Fibroblast of the aortic adventitia (primary cell): ENCODE measurements around the gene E2F4. TPM values are rescaled to one million over a fixed set of nuclear protein-coding genes. Genes with fewer than 3 reads are reported as not detected.

Experiments used
- DNase-seq: peaks from one replicate; pipeline ENCODE4 v3.0.0-alpha.2; 2010; ENCODE audit warnings: low read depth
- H3K4me3 ChIP-seq: 2 replicates; pipeline ENCODE4 v1.5.1; 2011; ENCODE audit warnings: low read depth, mild to moderate bottlenecking, control low read depth, low read length, moderate library complexity
- CTCF ChIP-seq: IDR thresholded peaks from 2 replicates; pipeline ENCODE4 v1.5.1; 2011; ENCODE audit warnings: mild to moderate bottlenecking, low read length, control low read depth, inconsistent platforms; ENCODE audit not compliant: insufficient read depth
- total RNA-seq: library from RNA; depleted of rRNA; stranded (reverse); fragments of >200 nt; gene quantifications from 2 replicates; pipeline ENCODE4 v1.2.3, GENCODE V29; 2012; ENCODE audit warnings: low replicate concordance

Gene E2F4
- total RNA-seq, 1 donor: 47.5 TPM

- no peak overlapping the region for H3K4me3 ChIP-seq
- no peak for TF ChIP-seq CTCF
- no peak for DNase-seq
These were observed 12.1 kb downstream of the E2F4 start for GRCh38 chr16:67204076-67204475.

GRCh38 chr16:67206129-67206837, 14.3 kb downstream of the E2F4 start:
- no peak for TF ChIP-seq CTCF
- H3K4me3 ChIP-seq: no peak overlapping the region
- DNase-seq: no peak

- no peak overlapping the region for H3K4me3 ChIP-seq
- DNase-seq: no peak
- TF ChIP-seq CTCF: no peak
These were observed 14.9 kb downstream of the E2F4 start for GRCh38 chr16:67206838-67207248.

- no peak overlapping the region for H3K4me3 ChIP-seq
- DNase-seq: no peak
- TF ChIP-seq CTCF: no peak
These were observed 15.5 kb downstream of the E2F4 start for GRCh38 chr16:67207249-67208091.

GRCh38 chr16:67208154-67208896, 16.4 kb downstream of the E2F4 start:
- no peak overlapping the region for H3K4me3 ChIP-seq
- no peak for DNase-seq
- no peak for TF ChIP-seq CTCF

- no peak overlapping the region for H3K4me3 ChIP-seq
- DNase-seq: no peak
- no peak for TF ChIP-seq CTCF
These were observed 17.6 kb downstream of the E2F4 start for GRCh38 chr16:67209565-67209964.
